Panc1 (cell line): ENCODE results near the gene BHLHA15.

Experiments
- POLR2AphosphoS5 ChIP-seq: IDR thresholded peaks from 2 replicates; pipeline ENCODE4 v1.6.1; 2012; ENCODE audit warnings: mild to moderate bottlenecking, low read depth, low read length, moderate library complexity
- SIN3A ChIP-seq: IDR thresholded peaks from 2 replicates; pipeline ENCODE4 v1.6.1; 2012; ENCODE audit warnings: low read depth, mild to moderate bottlenecking, low read length, moderate library complexity, borderline replicate concordance; ENCODE audit not compliant: insufficient read depth
- TCF7L2 ChIP-seq: IDR thresholded peaks from 2 replicates; pipeline ENCODE4 v1.6.1; 2011; ENCODE audit warnings: mild to moderate bottlenecking, low read depth, low read length, inconsistent platforms
- TF ChIP-seq, protein P1 (sequence below): fragments of 450-650 bp; IDR thresholded peaks from 2 replicates; pipeline ENCODE4 v1.5.1; 2017; ENCODE audit warnings: mild to moderate bottlenecking
- TF ChIP-seq, protein P2 (sequence below), 2 experiments: IDR thresholded peaks; 2 replicates each; pipeline ENCODE4 v1.6.1; 2011 to 2012; ENCODE audit warnings: low read depth in 2 of 2, control low read depth in 1 of 2, low read length in 1 of 2, mild to moderate bottlenecking in 1 of 2, moderate library complexity in 1 of 2; ENCODE audit not compliant: insufficient read depth in 1 of 2

DNA sequence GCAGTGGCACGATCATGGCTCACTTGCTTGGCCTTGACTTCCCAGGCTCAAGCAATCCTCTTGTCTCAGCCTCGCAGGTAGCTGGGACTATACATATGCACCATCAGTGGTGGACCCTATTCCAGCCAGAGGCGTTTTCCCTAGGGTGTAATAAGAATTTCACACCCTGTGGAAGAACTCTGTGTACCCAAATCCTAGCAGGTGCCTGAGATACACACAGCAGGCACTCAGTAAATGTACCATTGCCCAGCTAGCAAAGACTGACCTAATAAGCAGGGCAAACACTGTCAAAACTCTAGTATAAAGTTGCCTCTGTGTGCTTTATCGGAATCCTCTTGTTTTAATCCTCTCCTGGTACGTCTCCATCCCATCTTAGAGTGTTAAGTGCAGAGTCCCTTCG, 33.7 kb upstream of the BHLHA15 start:
- TF ChIP-seq, protein P1, sequence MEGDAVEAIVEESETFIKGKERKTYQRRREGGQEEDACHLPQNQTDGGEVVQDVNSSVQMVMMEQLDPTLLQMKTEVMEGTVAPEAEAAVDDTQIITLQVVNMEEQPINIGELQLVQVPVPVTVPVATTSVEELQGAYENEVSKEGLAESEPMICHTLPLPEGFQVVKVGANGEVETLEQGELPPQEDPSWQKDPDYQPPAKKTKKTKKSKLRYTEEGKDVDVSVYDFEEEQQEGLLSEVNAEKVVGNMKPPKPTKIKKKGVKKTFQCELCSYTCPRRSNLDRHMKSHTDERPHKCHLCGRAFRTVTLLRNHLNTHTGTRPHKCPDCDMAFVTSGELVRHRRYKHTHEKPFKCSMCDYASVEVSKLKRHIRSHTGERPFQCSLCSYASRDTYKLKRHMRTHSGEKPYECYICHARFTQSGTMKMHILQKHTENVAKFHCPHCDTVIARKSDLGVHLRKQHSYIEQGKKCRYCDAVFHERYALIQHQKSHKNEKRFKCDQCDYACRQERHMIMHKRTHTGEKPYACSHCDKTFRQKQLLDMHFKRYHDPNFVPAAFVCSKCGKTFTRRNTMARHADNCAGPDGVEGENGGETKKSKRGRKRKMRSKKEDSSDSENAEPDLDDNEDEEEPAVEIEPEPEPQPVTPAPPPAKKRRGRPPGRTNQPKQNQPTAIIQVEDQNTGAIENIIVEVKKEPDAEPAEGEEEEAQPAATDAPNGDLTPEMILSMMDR = no peak
- no peak for TF ChIP-seq POLR2AphosphoS5
- TF ChIP-seq, protein P2, sequence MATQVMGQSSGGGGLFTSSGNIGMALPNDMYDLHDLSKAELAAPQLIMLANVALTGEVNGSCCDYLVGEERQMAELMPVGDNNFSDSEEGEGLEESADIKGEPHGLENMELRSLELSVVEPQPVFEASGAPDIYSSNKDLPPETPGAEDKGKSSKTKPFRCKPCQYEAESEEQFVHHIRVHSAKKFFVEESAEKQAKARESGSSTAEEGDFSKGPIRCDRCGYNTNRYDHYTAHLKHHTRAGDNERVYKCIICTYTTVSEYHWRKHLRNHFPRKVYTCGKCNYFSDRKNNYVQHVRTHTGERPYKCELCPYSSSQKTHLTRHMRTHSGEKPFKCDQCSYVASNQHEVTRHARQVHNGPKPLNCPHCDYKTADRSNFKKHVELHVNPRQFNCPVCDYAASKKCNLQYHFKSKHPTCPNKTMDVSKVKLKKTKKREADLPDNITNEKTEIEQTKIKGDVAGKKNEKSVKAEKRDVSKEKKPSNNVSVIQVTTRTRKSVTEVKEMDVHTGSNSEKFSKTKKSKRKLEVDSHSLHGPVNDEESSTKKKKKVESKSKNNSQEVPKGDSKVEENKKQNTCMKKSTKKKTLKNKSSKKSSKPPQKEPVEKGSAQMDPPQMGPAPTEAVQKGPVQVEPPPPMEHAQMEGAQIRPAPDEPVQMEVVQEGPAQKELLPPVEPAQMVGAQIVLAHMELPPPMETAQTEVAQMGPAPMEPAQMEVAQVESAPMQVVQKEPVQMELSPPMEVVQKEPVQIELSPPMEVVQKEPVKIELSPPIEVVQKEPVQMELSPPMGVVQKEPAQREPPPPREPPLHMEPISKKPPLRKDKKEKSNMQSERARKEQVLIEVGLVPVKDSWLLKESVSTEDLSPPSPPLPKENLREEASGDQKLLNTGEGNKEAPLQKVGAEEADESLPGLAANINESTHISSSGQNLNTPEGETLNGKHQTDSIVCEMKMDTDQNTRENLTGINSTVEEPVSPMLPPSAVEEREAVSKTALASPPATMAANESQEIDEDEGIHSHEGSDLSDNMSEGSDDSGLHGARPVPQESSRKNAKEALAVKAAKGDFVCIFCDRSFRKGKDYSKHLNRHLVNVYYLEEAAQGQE (IDR thresholded peaks at IDR 0.05; ENCODE audit: insufficient read depth in 1 of 2, low read depth in 2 of 2, low read length in 1 of 2) = no peak
- TF ChIP-seq SIN3A = no peak
- TF ChIP-seq TCF7L2 = no peak
